ENCODE measurements around the gene MPZL1. TPM values are rescaled to one million over a fixed set of nuclear protein-coding genes. Genes with fewer than 3 reads are reported as not detected.

MPZL1 gene
- total RNA-seq, 4 donors from 2014 or later, result 44.5 to 72.6 (median 53.7) TPM

GRCh38 chr1:167714098-167714438 is 7.7 kb upstream of the MPZL1 start:
- TF ChIP-seq CTCF (IDR thresholded peaks at IDR 0.05; ENCODE audit: low read depth), result no peak

- no peak for TF ChIP-seq CTCF (IDR thresholded peaks at IDR 0.05; ENCODE audit: low read depth)
These were observed 7.2 kb upstream of the MPZL1 start for GRCh38 chr1:167714439-167715156.

- TF ChIP-seq CTCF (IDR thresholded peaks at IDR 0.05; ENCODE audit: low read depth), result no peak
These were observed 6.4 kb upstream of the MPZL1 start for GRCh38 chr1:167715157-167715999.

GRCh38 chr1:167716000-167716271 is 5.8 kb upstream of the MPZL1 start:
- TF ChIP-seq CTCF (IDR thresholded peaks at IDR 0.05; ENCODE audit: low read depth), result no peak

- TF ChIP-seq CTCF (IDR thresholded peaks at IDR 0.05; ENCODE audit: low read depth), result no peak
These were observed 4.4 kb upstream of the MPZL1 start for GRCh38 chr1:167717351-167717750.

- TF ChIP-seq CTCF (IDR thresholded peaks at IDR 0.05; ENCODE audit: low read depth), result no peak
These were observed 2.7 kb upstream of the MPZL1 start for GRCh38 chr1:167718914-167719691.

All from subcutaneous adipose tissue (tissue), 4 donors.